Fibroblast of peridontal ligament (primary cell): ENCODE measurements around the gene LRRC30.

Source experiments
- DNase-seq: peaks from one replicate; pipeline ENCODE4 v3.0.0-alpha.2; 2010; ENCODE audit errors: extremely low read depth

The LRRC30 gene

DNA sequence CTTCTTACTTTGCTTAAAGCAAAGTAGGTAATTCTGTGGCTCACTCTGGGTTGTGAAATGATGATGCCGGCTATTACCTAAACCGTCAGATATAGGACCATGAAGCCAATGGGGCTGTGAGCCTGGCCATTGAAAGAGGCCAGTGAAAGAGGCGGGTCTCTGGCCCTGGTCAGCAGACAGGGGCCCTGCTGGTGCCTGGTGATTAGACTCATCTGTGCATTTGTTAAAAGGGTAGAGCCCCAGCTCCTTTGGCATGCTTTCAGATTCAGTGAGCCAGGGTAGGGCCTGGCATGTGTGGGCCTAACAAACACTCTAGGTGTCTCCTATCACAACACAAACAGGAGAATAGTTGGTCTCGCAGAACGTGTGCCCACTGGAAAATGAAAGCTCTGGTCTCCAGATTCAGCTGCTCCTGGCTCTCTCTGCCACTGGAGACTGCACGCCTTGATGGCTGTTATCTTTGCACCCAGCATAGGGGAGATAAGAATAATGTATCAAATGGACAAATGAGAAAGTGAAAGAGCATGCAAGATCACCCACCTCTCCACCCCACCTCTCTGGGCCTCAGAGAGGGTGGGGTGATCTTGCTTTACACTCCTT is 6.9 kb downstream of the LRRC30 start:
- DNase-seq = no peak

DNA sequence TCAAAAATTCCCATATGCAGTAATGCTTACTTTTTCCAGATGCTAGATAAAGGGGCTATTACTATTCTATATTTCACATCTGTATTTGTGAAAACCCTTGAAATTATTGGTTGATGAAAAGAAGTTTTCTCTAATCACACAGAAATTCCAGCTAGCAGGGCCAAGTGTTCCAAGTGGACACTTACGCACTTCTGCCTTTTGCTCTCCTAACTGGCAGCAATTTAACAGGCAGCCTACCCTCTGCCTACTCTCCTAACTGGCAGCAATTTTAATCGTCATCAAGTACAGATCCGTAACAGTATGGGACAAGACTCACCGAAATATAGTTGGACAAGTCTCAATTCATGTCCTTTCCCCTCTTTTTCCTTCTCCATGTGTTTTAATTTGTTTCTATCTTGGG is 12.0 kb downstream of the LRRC30 start:
- DNase-seq = no peak

DNA sequence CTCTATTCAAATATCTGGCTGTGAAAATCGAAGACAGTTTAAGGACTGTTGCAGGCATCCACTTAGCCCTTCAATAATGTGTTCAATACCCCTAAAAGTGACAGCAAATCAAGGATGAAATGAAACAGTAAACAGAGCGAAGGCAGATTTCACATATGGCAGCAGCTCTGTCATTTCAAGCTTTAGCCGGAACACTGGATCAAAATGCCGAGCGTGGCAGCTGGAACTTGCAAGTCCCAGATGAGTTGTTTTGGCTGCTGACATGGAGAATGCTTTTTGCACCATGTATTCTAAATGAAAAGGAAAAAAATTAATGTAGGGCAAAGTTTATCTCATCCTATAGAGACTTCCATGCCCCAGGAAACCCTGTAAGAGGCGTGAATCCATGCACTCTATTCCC is 18.0 kb downstream of the LRRC30 start:
- DNase-seq = no peak

- DNase-seq = no peak
Observed at GRCh38 chr18:7254163-7254562, 23.3 kb downstream of the LRRC30 start.

- DNase-seq = no peak
Observed at GRCh38 chr18:7255054-7255453, 24.2 kb downstream of the LRRC30 start.

GRCh38 chr18:7255643-7256042 is 24.8 kb downstream of the LRRC30 start:
- DNase-seq = no peak

GRCh38 chr18:7256618-7257425 is 25.9 kb downstream of the LRRC30 start:
- no peak for DNase-seq

DNA sequence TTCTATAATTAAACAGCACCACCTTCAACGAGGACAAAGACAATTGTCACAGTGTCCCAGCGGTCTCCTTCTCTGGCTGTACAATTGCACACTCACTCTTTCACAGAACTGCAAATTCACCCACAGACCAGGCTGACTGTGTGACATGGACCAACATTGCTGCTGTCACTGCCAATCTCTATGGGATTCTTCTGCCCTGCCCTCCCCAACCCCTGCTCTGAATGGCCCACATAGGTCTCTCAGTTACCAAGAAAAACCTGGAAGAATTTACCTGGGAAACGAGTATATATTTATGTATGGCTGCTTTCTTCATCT is 26.5 kb downstream of the LRRC30 start:
- no peak for DNase-seq

DNA sequence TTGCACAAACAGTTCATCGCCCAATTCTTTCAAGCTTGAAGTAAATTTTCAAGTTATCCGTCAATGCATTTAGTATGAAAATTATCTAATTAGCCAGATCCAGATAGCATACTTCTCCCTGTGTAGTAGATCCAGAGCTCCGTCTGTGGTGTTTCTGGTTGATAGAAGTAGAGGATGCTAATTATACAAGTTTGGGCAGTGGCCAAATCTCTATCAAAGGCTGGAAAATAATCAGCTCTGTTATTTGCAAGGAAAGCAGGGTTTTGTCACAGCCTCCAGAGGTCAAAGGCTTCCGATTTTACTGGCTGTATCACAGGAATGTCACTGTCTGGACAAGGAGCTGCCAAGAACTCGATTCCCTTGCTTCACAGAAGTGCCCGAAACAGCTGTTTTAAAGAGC is 28.6 kb downstream of the LRRC30 start:
- no peak for DNase-seq

GRCh38 chr18:7261199-7261598 is 30.3 kb downstream of the LRRC30 start:
- no peak for DNase-seq

GRCh38 chr18:7267973-7268372 is 37.1 kb downstream of the LRRC30 start:
- no peak for DNase-seq

- DNase-seq = no peak
Observed at GRCh38 chr18:7269942-7270341, 39.1 kb downstream of the LRRC30 start.

GRCh38 chr18:7272311-7273049 is 41.6 kb downstream of the LRRC30 start:
- peak; percentile 62 for DNase-seq

DNA sequence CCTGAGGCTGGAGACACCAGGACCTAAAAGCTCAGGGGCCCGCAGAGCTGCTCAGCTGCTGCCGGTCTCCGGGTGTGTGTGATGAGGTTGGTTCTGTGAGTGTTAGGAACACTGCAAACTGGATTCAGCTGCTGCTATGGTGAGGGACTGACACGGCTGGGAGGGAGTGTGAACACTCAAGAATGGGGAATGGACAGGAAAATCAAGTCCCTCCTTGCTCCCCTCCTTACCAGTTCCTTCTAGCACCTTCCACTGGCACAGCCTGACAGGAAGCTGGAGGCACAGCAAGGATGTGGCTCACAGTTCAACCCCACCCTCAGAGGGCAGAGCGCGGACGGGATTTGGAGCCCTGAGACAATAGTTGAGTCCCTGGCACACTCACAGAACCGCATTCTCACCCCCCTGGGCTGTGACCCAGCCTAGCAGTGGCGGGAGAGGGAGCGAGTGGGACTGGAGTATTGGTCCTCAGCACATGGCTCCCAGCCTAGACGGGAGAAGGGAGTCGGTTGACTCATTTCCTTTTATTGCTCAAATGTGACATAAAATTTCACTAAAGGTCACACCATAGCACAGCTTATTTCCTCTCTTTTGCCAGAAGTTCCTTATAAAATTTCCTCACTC is 42.5 kb downstream of the LRRC30 start:
- DNase-seq = no peak

DNA sequence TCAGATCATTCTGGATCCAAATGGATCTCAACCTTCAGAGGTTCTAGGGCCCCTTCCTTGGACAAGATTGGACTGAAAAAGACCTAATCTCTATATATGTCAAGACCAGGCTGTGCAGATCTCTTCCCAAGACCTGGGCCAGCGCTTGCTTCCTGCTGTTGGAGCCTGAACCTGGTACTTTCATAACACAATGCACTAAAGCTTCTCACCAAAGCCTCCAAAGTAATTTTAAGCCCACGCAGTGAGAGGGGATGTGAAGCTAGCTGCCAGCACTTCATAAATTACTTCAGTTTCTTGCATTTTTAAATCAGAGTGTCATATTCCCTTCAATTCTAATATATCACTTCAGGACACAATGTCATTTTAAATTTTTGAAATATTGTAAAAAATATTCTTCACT is 50.7 kb downstream of the LRRC30 start:
- no peak for DNase-seq
